ENCODE data around the gene KSR1.

Gene KSR1

GRCh38 chr17:27539794-27540317, 83.6 kb downstream of the KSR1 start:
- no peak for DNase-seq

GRCh38 chr17:27540318-27541101, 84.3 kb downstream of the KSR1 start:
- peak; percentile 91 for DNase-seq

GRCh38 chr17:27541301-27542023, 85.2 kb downstream of the KSR1 start:
- no peak for DNase-seq

- DNase-seq: peak; percentile 53
These were observed 86.7 kb downstream of the KSR1 start for GRCh38 chr17:27542841-27543463.

GRCh38 chr17:27543464-27543856, 87.2 kb downstream of the KSR1 start:
- no peak for DNase-seq

- no peak for DNase-seq
These were observed 87.7 kb downstream of the KSR1 start for GRCh38 chr17:27543958-27544349.

GRCh38 chr17:27544350-27545131, 88.3 kb downstream of the KSR1 start:
- no peak for DNase-seq

GRCh38 chr17:27545562-27546229, 89.4 kb downstream of the KSR1 start:
- peak; percentile 98 for DNase-seq

- peak; percentile 85 for DNase-seq
These were observed 90.5 kb downstream of the KSR1 start for GRCh38 chr17:27546624-27547300.

GRCh38 chr17:27547301-27547683, 91.0 kb downstream of the KSR1 start:
- peak; percentile 64 for DNase-seq

GRCh38 chr17:27548369-27548768, 92.1 kb downstream of the KSR1 start:
- DNase-seq: no peak

GRCh38 chr17:27549251-27549893, 93.1 kb downstream of the KSR1 start:
- DNase-seq: no peak

- DNase-seq: peak; percentile 64
These were observed 94.2 kb downstream of the KSR1 start for GRCh38 chr17:27550291-27550930.

GRCh38 chr17:27550974-27551505, 94.8 kb downstream of the KSR1 start:
- DNase-seq: peak; percentile 95

- DNase-seq: peak; percentile 99
These were observed 95.5 kb downstream of the KSR1 start for GRCh38 chr17:27551701-27552248.

- peak; percentile 94 for DNase-seq
These were observed 96.1 kb downstream of the KSR1 start for GRCh38 chr17:27552276-27552732.

GRCh38 chr17:27553019-27553511, 96.8 kb downstream of the KSR1 start:
- DNase-seq: peak; percentile 84

GRCh38 chr17:27554152-27554551, 97.9 kb downstream of the KSR1 start:
- DNase-seq: no peak

- no peak for DNase-seq
These were observed 98.7 kb downstream of the KSR1 start for GRCh38 chr17:27554911-27555310.

- DNase-seq: peak; percentile 38
These were observed 99.1 kb downstream of the KSR1 start for GRCh38 chr17:27555339-27555738.

All from DMS53 (cell line).